ENCODE data around the gene WSCD2.

The WSCD2 gene

DNA sequence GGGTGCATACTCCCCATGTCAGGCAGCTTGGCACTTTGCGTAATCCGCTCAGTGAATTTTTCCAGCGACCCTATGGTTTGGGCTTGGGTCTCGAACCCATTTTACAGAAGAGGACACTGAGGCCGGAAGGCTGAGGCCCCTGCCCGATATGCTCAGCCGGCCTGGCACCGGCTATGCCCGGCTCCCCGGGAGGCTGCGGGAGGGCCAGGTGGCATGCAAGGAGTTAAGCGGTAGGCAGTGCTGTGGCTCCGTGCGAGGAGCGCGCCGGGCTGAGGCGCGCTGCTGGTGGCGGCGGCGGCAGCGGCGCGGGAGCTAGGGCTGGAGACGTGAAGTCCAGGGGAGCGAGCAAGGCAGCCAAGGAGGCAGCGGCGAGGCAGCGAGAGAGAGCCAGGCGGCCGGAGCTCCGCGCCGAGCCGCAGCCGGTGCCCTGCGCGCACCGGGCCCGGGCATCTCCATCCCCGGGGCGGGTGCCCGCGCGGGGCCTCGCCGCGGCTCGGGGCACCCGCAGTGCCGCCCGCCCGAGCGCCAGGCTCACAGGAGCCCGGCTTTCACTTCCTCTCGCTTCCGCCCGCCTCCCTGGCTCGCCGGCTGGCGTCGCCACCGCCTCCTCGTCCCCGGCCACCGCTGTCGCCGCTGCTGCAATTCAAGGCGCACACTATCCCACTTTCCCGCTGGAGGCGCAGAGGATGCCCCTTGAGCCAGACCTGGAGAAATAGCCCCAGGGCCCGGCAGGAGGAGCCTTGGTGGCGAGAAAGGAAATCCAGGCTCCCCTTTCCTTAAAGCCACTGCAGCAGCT lies at the start of gene WSCD2:
TSS of gene WSCD2 (plus strand) at position 272 of the 796 bp plus-strand sequence. CDS start 66,545 bp downstream, outside the sequence.
- H3K4me3 ChIP-seq: peak within 1 kb of the TSS; percentile 50 to 55
- H3K27ac ChIP-seq: peak within 1 kb of the TSS; percentile 68 to 71
- H3K9me3 ChIP-seq: no peaks in the 10 kb centered on the region
- no peaks in the 10 kb centered on the region for H3K36me3 ChIP-seq
- TF ChIP-seq, protein P1, sequence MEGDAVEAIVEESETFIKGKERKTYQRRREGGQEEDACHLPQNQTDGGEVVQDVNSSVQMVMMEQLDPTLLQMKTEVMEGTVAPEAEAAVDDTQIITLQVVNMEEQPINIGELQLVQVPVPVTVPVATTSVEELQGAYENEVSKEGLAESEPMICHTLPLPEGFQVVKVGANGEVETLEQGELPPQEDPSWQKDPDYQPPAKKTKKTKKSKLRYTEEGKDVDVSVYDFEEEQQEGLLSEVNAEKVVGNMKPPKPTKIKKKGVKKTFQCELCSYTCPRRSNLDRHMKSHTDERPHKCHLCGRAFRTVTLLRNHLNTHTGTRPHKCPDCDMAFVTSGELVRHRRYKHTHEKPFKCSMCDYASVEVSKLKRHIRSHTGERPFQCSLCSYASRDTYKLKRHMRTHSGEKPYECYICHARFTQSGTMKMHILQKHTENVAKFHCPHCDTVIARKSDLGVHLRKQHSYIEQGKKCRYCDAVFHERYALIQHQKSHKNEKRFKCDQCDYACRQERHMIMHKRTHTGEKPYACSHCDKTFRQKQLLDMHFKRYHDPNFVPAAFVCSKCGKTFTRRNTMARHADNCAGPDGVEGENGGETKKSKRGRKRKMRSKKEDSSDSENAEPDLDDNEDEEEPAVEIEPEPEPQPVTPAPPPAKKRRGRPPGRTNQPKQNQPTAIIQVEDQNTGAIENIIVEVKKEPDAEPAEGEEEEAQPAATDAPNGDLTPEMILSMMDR (IDR thresholded peaks at IDR 0.05): peak; percentile 44 to 66
- H3K4me1 ChIP-seq: peaks cover 0 to 32% (median 17%) of the 10 kb centered on the region in 4 donors
- peak; percentile 52 to 80 for DNase-seq
- intact Hi-C loops (cut with DNase I; ENCODE audit: low total_unique reads): no loop called here
- peaks cover 0 to 4% of the 10 kb centered on the region in 2 donors for H3K27me3 ChIP-seq

DNA sequence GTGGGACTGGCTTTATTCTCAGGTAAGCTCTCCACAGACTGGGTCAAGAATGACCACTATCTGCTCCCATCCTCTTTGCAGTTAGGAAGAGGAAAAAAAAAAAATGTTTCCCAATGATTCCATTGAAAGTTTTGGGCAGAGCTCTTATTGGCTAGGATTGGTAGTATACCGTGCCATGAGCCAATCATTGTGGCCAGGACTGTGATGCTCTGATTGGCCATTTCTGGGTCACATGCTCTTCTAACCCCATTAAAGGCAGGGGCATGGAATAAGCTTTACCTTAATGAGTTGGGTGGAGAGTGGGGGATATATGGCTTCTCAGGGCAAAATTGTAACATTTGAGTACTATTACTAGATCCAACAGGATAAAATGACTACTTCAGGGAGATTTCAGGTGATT lies 49.4 kb upstream of the WSCD2 start:
- intact Hi-C loops (cut with DNase I; ENCODE audit: low total_unique reads): no loop called here

DNA sequence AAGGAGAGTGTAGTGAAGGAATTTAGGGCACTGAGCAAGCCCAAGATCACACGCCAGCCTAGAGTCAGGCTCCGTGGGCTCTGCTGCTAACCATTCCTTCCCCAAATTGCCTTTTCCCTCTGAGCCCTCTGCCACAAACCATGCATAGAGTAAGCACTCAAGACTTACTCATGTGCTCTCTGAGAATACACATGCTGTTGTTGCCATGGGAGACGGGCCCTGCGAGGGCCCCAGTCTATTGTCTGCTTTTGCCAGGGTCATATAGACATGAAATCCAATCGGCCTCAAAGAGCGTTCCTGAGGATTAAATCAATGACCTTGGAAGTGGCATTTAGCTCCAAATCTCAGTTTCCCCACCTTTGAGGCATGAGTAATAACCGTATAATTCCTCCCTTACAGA lies 48.7 kb upstream of the WSCD2 start:
- Histone ChIP-seq H3K4me3 (no peak overlapping the region), H3K4me1 (no peaks in the 10 kb centered on the region), H3K27me3 (peaks cover 0 to 9% of the 10 kb centered on the region in 2 donors), H3K9me3 (peaks cover 0 to 7% (median 3%) of the 10 kb centered on the region in 3 donors), H3K36me3 (no peaks in the 10 kb centered on the region), H3K27ac (no peak overlapping the region)
- TF ChIP-seq, protein P1 (IDR thresholded peaks at IDR 0.05): no peak
- intact Hi-C loops (cut with DNase I; ENCODE audit: low total_unique reads): no loop called here
- no peak for DNase-seq

More for the DNA sequence above, 49.4 kb upstream of the WSCD2 start:
- Histone ChIP-seq H3K9me3 (peaks cover 0 to 7% (median 3%) of the 10 kb centered on the region in 3 donors), H3K4me1 (no peaks in the 10 kb centered on the region), H3K27ac (no peak overlapping the region), H3K27me3 (peaks cover 0 to 13% of the 10 kb centered on the region in 2 donors), H3K4me3 (no peak overlapping the region), H3K36me3 (no peaks in the 10 kb centered on the region)
- TF ChIP-seq, protein P1 (IDR thresholded peaks at IDR 0.05): no peak
- no peak for DNase-seq

DNA sequence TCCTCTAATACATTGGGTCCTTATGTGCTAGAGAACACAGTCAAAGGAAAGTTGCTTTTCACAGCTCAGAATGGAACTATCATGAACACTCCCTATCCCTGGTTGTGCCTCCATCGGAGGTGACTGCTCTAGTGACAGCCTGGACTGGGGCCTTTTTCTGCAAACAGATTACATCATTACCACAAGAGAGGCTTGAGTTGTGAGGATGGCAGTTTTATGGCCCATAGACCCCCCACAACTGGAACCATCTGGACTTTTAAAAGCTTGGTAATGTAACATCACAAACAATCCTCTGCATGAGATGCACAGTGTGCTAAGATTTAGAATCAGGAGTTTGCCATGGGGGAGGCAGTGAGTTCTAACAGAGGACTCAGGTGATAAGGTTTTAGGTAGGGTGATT lies 46.6 kb upstream of the WSCD2 start:
- H3K9me3 ChIP-seq: peaks cover 0 to 19% (median 8%) of the 10 kb centered on the region in 3 donors
- H3K36me3 ChIP-seq: no peaks in the 10 kb centered on the region
- TF ChIP-seq, protein P1 (IDR thresholded peaks at IDR 0.05): no peak
- no peak overlapping the region for H3K27ac ChIP-seq
- intact Hi-C loops (cut with DNase I; ENCODE audit: low total_unique reads): no loop called here
- H3K4me3 ChIP-seq: no peak overlapping the region
- DNase-seq: no peak
- peaks cover 0 to 6% of the 10 kb centered on the region in 2 donors for H3K27me3 ChIP-seq
- H3K4me1 ChIP-seq: no peaks in the 10 kb centered on the region

DNA sequence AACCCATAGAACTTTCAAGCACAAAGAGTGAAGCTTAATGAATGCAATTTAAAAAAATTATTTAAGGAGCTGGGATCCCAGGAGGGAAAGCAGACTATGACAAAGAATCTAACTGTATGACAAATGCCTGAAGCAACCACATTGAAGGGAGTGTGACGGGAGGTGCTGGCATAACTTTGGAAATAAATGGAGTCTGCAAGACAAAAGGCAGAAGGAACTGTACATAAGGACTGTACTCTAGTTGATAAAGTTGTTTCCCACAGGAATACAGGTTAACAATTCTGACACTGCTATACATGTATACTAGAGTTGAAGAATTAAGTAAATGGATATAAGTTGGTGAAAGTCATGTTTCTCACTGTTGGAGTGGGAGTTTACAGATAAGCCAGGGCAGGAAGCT lies 41.2 kb upstream of the WSCD2 start:
- peaks cover 0 to 29% (median 21%) of the 10 kb centered on the region in 3 donors for H3K9me3 ChIP-seq
- H3K4me1 ChIP-seq: no peaks in the 10 kb centered on the region
- intact Hi-C loops (cut with DNase I; ENCODE audit: low total_unique reads): no loop called here
- no peak overlapping the region for H3K4me3 ChIP-seq
- TF ChIP-seq, protein P1 (IDR thresholded peaks at IDR 0.05): no peak
- no peaks in the 10 kb centered on the region for H3K36me3 ChIP-seq
- no peak overlapping the region for H3K27ac ChIP-seq
- DNase-seq: no peak
- peaks cover 0 to 3% of the 10 kb centered on the region in 2 donors for H3K27me3 ChIP-seq
